SK-N-SH (cell line): ENCODE data around the gene LMO7.

Experiments used
- CTCF ChIP-seq: fragments of 200-600 bp; sonication (generic); IDR thresholded peaks from 2 replicates; pipeline ENCODE4 v1.6.1; 2017; ENCODE audit warnings: antibody characterized with exemption, mild to moderate bottlenecking, moderate library complexity
- EP300 ChIP-seq, 2 experiments: IDR thresholded peaks; 2 replicates each; pipeline versions ENCODE4 v1.4.0 to v1.6.1; 2012; ENCODE audit warnings: borderline replicate concordance in 1 of 2, low read depth in 1 of 2, low read length in 1 of 2
- JUND ChIP-seq: IDR thresholded peaks from 2 replicates; pipeline ENCODE4 v1.4.0; 2012
- MAX ChIP-seq: IDR thresholded peaks from 2 replicates; pipeline ENCODE4 v1.4.0; 2012; ENCODE audit warnings: low read depth
- NFIC ChIP-seq: IDR thresholded peaks from 2 replicates; pipeline ENCODE4 v1.4.0; 2012; ENCODE audit warnings: borderline replicate concordance
- POLR2AphosphoS5 ChIP-seq: IDR thresholded peaks from 2 replicates; pipeline ENCODE4 v1.6.1; 2012; ENCODE audit warnings: low read depth, low read length
- RAD21 ChIP-seq: IDR thresholded peaks from 2 replicates; pipeline ENCODE4 v1.6.1; 2012; ENCODE audit warnings: mild to moderate bottlenecking, low read length
- REST ChIP-seq: IDR thresholded peaks from 2 replicates; pipeline ENCODE4 v1.6.1; 2012; ENCODE audit warnings: mild to moderate bottlenecking, low read depth, low read length, moderate library complexity
- SIN3A ChIP-seq: IDR thresholded peaks from 2 replicates; pipeline ENCODE4 v1.6.1; 2012; ENCODE audit warnings: low read depth, mild to moderate bottlenecking, low read length, moderate library complexity, borderline replicate concordance
- TAF1 ChIP-seq: IDR thresholded peaks from 2 replicates; pipeline ENCODE4 v1.6.1; 2012; ENCODE audit warnings: low read depth, mild to moderate bottlenecking, low read length, moderate library complexity, borderline replicate concordance
- TCF12 ChIP-seq: IDR thresholded peaks from 2 replicates; pipeline ENCODE4 v1.4.0; 2012

- no peak for TF ChIP-seq CTCF
- TF ChIP-seq MAX = no peak
- TF ChIP-seq REST = no peak
- peak; percentile 38; the same call in 1 of the 2 replicates for TF ChIP-seq NFIC
- 0 out of 4 replicates have a peak, but pooled peaks of 1 of the 2 experiments have one; percentile 13 for TF ChIP-seq EP300 (IDR thresholded peaks at IDR 0.05; ENCODE audit: borderline replicate concordance in 1 of 2, low read depth in 1 of 2, low read length in 1 of 2)
- TF ChIP-seq TAF1 = no peak
- no peak for TF ChIP-seq POLR2AphosphoS5
- no peak for TF ChIP-seq JUND
- no peak for TF ChIP-seq RAD21
- no peak for TF ChIP-seq SIN3A
- TF ChIP-seq TCF12 = no peak
These were observed 16.1 kb upstream of the LMO7 start for GRCh38 chr13:75620020-75620419.
